Skeletal muscle tissue (tissue), 4 donors: ENCODE results near the gene FAM3B. TPM values are rescaled to one million over a fixed set of nuclear protein-coding genes. Genes with fewer than 3 reads are reported as not detected.

Source experiments
- H3K27ac ChIP-seq: one replicate; pipeline ENCODE4 v1.7.0; 2013; ENCODE audit warnings: mild to moderate bottlenecking, low read depth, low read length, inconsistent platforms
- H3K27me3 ChIP-seq, 3 donors: one replicate each; pipeline ENCODE4 v1.7.0; 2013; ENCODE audit warnings: low read length in 3 of 3; ENCODE audit not compliant: control insufficient read depth in 3 of 3, insufficient read depth in 3 of 3
- H3K36me3 ChIP-seq, 3 donors: one replicate each; pipeline ENCODE4 v1.7.0; 2013; ENCODE audit warnings: low read length in 3 of 3; ENCODE audit not compliant: control insufficient read depth in 3 of 3, insufficient read depth in 3 of 3
- H3K4me1 ChIP-seq, 3 donors: one replicate each; pipeline ENCODE4 v1.7.0; 2013; ENCODE audit warnings: low read length in 3 of 3, mild to moderate bottlenecking in 3 of 3; ENCODE audit not compliant: control insufficient read depth in 3 of 3, insufficient read depth in 3 of 3
- H3K4me3 ChIP-seq, 3 donors: one replicate each; pipeline ENCODE4 v1.7.0; 2013; ENCODE audit warnings: low read length in 3 of 3
- H3K9ac ChIP-seq, 3 donors: one replicate each; pipeline ENCODE4 v1.7.0; 2013; ENCODE audit warnings: low read length in 3 of 3, mild to moderate bottlenecking in 3 of 3, moderate library complexity in 2 of 3, low read depth in 1 of 3
- H3K9me3 ChIP-seq, 3 donors: one replicate each; pipeline ENCODE4 v1.7.0; 2013; ENCODE audit warnings: low read length in 3 of 3; ENCODE audit not compliant: control insufficient read depth in 3 of 3
- total RNA-seq: library from RNA; depleted of rRNA; stranded (reverse); fragments of >200 nt; gene quantifications from one replicate; pipeline ENCODE4 v1.2.3, GENCODE V29; 2014
- donor health status: Osteomylitis.

FAM3B gene
- total RNA-seq, 1 donor from 2014 or later = not detected

GRCh38 chr21:41328660-41329607 is 12.3 kb downstream of the FAM3B start:
- Histone ChIP-seq H3K9ac (no peak overlapping the region), H3K4me1 (no peaks in the 10 kb centered on the region), H3K27ac (no peak overlapping the region), H3K27me3 (peaks cover 0 to 3% (median 0%) of the 10 kb centered on the region in 3 donors), H3K4me3 (no peak overlapping the region), H3K9me3 (no peaks in the 10 kb centered on the region), H3K36me3 (no peaks in the 10 kb centered on the region)

GRCh38 chr21:41333752-41334151 is 17.2 kb downstream of the FAM3B start:
- Histone ChIP-seq H3K9ac (no peak overlapping the region), H3K9me3 (no peaks in the 10 kb centered on the region), H3K4me1 (no peaks in the 10 kb centered on the region), H3K27me3 (peaks cover 0 to 5% (median 0%) of the 10 kb centered on the region in 3 donors), H3K36me3 (no peaks in the 10 kb centered on the region), H3K4me3 (no peak overlapping the region), H3K27ac (no peak overlapping the region)

DNA sequence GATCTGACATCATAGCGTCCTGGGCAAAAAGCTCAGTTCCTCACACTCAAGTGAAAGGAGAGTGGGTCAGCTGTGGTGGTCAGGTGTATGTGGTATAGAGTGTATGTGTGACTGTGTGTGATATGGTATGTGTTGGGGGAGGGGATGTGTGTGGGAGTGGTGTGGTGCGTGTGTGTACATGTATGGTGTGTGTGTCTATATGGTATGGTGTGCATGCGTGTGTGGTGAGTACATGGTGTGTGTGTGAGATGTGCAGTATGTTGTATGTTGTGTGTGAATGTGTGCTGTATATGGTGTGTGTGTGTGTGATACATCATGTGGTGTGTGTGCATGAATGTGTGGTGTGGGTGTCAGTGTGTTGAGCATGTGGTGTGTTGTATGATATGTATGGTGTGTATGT is 20.9 kb downstream of the FAM3B start:
- no peak overlapping the region for H3K27ac ChIP-seq
- H3K4me3 ChIP-seq = no peak overlapping the region
- no peaks in the 10 kb centered on the region for H3K4me1 ChIP-seq
- H3K36me3 ChIP-seq = no peaks in the 10 kb centered on the region
- no peaks in the 10 kb centered on the region for H3K9me3 ChIP-seq
- no peak overlapping the region for H3K9ac ChIP-seq
- peaks cover 0 to 5% (median 0%) of the 10 kb centered on the region in 3 donors for H3K27me3 ChIP-seq

GRCh38 chr21:41338455-41338854 is 21.9 kb downstream of the FAM3B start:
- Histone ChIP-seq H3K9me3 (no peaks in the 10 kb centered on the region), H3K4me1 (no peaks in the 10 kb centered on the region), H3K4me3 (no peak overlapping the region), H3K27ac (no peak overlapping the region), H3K36me3 (no peaks in the 10 kb centered on the region), H3K27me3 (peaks cover 0 to 5% (median 0%) of the 10 kb centered on the region in 3 donors), H3K9ac (no peak overlapping the region)

DNA sequence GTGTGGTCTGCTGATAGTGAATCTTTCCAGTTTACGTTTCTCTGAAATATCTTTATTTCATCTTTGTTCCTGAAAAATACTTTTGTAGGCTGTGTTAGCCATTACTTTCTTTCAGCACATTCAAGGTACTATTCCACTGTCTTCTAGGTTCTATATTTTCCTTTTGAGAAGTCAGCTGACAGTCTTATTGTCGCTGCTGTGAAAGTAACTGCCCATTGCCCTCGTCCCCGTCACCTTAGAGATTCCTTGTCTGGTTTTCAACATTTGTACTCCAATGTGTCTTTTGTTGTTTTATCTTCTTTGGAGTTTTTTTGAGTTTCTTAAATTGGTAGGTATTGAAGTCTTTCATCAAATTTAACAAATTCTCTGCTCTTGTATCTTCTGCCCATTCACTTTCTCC is 25.4 kb downstream of the FAM3B start:
- no peak overlapping the region for H3K4me3 ChIP-seq
- no peaks in the 10 kb centered on the region for H3K4me1 ChIP-seq
- peaks cover 0 to 5% (median 4%) of the 10 kb centered on the region in 3 donors for H3K27me3 ChIP-seq
- H3K36me3 ChIP-seq = no peaks in the 10 kb centered on the region
- H3K9ac ChIP-seq = no peak overlapping the region
- no peaks in the 10 kb centered on the region for H3K9me3 ChIP-seq
- H3K27ac ChIP-seq = no peak overlapping the region

- Histone ChIP-seq H3K27me3 (peaks cover 0 to 7% (median 0%) of the 10 kb centered on the region in 3 donors), H3K9me3 (no peaks in the 10 kb centered on the region), H3K4me1 (no peaks in the 10 kb centered on the region), H3K36me3 (no peaks in the 10 kb centered on the region), H3K9ac (no peak overlapping the region), H3K27ac (no peak overlapping the region), H3K4me3 (no peak overlapping the region)
Measured at GRCh38 chr21:41344146-41344545, 27.5 kb downstream of the FAM3B start.

- Histone ChIP-seq H3K27me3 (peaks cover 0 to 13% (median 0%) of the 10 kb centered on the region in 3 donors), H3K4me1 (no peaks in the 10 kb centered on the region), H3K36me3 (no peaks in the 10 kb centered on the region), H3K9ac (no peak overlapping the region), H3K4me3 (no peak overlapping the region), H3K27ac (no peak overlapping the region), H3K9me3 (no peaks in the 10 kb centered on the region)
Measured at GRCh38 chr21:41345356-41345755, 28.8 kb downstream of the FAM3B start.

DNA sequence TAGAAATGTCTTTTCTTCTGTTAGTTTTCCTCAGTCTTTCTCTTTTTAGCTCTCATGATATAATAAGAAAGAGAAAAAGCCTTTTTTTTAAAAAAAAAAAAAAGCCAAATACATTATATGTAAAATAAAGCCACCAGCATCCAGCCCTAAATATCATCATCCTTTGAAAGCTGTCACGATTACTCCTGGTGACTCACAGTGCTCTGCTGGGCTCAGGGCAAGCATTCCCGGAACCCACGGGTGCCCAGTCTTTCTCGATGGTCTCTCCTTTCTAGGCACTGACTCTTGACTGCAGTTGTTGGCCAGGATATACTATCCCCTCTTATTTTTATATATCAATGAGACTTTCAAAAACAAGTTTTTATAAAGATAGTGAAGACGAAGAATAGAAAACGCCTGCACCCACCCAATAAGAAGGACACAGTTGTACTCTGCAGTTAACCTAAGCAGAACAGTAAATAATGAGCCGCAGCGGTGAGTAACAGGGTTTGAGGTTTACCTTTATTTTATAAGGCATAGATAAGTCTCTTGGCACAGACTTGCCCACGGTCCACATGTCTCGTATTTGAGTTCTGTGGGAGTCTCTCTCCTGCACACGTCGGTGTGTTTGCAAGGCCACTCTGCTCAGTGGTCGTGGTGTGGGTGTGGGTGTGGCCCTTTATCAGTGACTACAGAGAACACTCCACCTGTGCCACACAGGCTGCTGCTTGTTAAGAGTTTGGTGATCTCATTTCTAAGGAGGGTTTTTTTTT is 29.5 kb downstream of the FAM3B start:
- Histone ChIP-seq H3K9ac (no peak overlapping the region), H3K4me1 (no peaks in the 10 kb centered on the region), H3K27me3 (peaks cover 0 to 17% (median 4%) of the 10 kb centered on the region in 3 donors), H3K27ac (no peak overlapping the region), H3K9me3 (no peaks in the 10 kb centered on the region), H3K4me3 (no peak overlapping the region), H3K36me3 (no peaks in the 10 kb centered on the region)

GRCh38 chr21:41346758-41347157 is 30.2 kb downstream of the FAM3B start:
- H3K27ac ChIP-seq = no peak overlapping the region
- no peaks in the 10 kb centered on the region for H3K36me3 ChIP-seq
- no peaks in the 10 kb centered on the region for H3K4me1 ChIP-seq
- H3K27me3 ChIP-seq = peaks cover 0 to 17% (median 5%) of the 10 kb centered on the region in 3 donors
- H3K9ac ChIP-seq = no peak overlapping the region
- no peaks in the 10 kb centered on the region for H3K9me3 ChIP-seq
- H3K4me3 ChIP-seq = no peak overlapping the region

GRCh38 chr21:41348434-41348833 is 31.8 kb downstream of the FAM3B start:
- Histone ChIP-seq H3K36me3 (no peaks in the 10 kb centered on the region), H3K4me1 (no peaks in the 10 kb centered on the region), H3K27ac (no peak overlapping the region), H3K4me3 (no peak overlapping the region), H3K9ac (no peak overlapping the region), H3K9me3 (no peaks in the 10 kb centered on the region), H3K27me3 (peaks cover 0 to 17% (median 9%) of the 10 kb centered on the region in 3 donors)
